Measurements from ENCODE around the gene SPACA7.

SPACA7 gene

GRCh38 chr13:112376050-112376681 is at the start of gene SPACA7:
SPACA7 (plus strand) TSS chr13:112376355; CDS start chr13:112376386, 31 bp downstream.
- no peak for DNase-seq

DNA sequence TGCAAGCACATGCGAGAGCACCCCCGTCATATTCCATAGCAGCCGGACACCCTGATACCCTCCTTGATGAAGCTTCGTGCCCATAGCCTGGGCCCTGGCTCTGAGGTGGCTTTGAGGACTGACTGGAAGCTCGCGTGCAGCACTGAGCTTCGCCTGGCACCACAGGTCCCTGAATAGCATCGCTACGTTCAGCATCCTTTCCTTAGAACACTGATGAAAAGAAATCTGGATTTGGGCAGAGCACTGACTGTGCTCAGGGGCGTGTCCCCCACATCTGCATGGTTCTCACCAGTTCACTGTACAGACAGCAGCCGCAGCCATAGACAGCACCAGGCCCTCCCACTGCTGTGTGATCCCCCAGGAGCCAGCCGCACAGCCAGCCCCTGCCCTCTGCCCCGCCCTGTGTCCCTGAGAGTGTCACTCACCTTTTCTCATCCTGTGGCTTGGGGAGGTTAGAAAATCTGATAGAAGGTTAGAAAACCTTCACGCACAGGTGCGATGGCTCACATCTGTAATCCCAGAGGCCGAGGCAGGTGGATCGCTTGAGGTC is 49.3 kb upstream of the SPACA7 start:
- DNase-seq = no peak

GRCh38 chr13:112328936-112329335 is 47.2 kb upstream of the SPACA7 start:
- DNase-seq = no peak

GRCh38 chr13:112329376-112329775 is 46.8 kb upstream of the SPACA7 start:
- no peak for DNase-seq

- no peak for DNase-seq
These were observed 46.1 kb upstream of the SPACA7 start for GRCh38 chr13:112330066-112330465.

- no peak for DNase-seq
These were observed 45.4 kb upstream of the SPACA7 start for GRCh38 chr13:112330479-112331381.

DNA sequence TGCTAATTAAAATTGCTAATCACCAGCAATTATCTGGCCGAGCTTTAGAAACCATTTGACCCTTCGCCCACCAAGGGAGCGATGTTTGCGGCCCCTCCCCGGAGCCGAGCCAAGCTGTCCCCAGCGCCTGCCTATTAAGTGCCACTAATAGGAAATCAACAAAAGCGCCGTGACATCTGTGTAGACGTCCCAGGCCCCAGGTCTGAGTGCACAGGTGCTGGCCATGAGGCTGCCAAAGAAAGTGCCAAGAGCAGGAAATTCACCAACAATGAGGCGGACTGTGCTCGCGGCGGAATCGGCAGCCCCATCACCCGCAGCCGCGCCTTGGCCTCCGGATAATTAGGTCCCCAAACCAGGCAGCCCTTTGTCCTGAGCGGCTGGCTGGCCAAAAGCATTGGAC is 44.5 kb upstream of the SPACA7 start:
- DNase-seq = no peak

GRCh38 chr13:112332727-112333126 is 43.4 kb upstream of the SPACA7 start:
- no peak for DNase-seq

DNA sequence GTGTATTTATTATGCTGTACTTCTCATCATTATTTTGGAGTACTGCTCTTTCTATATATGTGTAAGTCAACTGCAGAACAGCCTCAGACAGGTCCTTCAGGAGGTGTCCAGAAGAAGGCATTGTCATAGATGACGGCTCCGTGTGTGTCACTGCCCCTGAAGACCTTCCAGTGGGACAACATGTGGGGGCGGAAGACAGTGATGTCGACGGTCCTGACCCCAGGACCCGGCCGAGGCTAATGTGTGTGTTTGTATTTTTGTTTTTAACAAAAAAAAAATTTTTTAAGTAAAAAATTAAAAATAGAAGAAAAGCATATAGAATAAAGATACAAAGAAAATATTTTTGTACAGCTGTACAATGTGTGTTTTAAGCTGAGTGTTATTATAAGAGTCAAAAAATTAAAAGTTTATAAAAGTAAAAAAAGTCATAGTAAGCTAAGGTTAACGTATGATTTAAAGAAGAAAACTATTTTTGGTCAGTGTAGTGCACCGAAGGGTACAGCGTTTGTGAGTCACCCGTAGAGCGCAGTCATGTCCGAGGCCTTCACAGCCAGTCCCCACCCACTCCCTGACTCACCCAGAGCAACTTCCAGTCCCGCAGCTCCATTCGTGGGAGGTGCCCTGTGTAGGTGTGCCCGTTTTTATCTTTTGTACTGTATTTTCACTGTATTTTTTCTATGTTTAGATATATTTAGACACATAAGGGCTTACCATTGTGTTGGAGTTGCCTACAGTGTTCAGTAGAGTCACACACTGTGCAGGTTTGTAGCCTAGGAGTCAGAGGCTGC is 42.2 kb upstream of the SPACA7 start:
- DNase-seq = no peak

DNA sequence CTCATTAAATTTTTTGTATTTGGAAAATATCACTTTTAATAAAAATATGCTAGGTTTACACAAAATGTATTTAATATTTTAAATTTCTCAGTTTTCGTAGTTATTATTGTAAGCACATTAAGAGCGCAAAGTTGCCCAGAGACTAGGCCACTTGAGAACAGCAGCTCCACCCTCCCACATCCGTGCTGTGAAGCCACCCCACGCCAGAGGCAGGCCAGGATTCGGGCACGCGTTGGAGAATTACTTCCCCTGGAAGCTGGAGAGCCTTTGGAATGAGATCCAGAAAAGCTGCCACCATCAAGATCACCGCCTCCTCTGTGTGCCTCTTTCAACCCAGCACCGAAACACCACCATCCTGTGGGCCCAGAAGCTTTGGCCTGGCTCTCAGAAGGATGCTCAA is 41.0 kb upstream of the SPACA7 start:
- DNase-seq = no peak

DNA sequence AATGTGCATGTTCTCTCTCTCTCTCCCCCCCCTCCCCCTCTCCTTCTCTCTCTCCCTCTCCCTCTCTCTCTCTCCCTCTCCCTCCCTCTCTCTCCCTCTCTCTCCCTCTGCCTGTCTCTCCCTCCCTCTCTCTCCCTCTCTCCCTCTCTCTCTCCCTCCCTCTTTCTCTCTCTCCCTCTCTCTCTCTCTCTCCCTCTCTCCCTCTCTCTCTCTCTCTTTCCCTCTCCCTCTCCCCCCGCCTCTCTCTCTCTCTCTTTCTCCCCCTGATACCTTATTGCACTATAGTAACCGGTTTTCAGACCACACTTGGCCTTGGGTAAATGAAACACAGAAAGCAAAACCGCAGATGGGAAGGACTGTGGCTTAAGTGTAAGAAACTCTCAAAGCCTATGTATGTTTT is 34.7 kb upstream of the SPACA7 start:
- no peak for DNase-seq

DNA sequence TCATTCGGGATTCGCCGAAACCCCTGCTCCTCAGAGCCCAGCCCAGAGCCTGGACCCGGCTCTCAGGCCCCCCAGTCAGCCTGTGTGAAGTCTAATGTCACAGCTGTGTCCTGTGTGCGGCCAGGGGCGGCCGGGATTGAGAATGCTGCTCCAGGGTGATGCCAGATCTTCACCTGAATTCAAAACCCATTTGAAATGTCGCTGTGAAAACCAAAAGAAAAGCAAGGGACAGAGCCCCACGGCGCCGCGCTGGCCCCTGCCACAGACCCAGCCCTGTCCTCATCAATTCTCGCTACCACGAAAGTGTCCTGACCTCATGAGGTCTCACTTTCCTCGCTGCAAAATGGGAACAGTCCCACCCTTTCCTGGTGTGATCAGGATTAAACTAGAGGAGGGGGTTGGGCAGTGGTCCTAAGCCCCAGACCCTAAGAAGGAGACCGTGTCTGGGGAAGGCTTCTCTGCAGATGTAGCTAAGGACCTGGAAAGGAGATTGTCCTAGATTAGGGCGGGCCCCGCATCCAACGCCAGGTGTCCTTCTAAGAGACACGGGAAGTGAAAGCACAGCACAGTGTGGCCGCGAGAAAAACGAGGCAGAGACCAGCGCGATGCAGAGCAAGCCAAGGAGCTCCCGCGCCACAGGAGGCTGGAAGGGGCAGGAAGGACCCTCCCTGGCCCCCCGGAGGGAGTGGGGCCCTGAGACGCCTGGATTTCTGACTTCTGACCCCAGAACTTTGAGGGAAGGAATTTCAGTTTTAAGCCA is 34.0 kb upstream of the SPACA7 start:
- DNase-seq = no peak

DNA sequence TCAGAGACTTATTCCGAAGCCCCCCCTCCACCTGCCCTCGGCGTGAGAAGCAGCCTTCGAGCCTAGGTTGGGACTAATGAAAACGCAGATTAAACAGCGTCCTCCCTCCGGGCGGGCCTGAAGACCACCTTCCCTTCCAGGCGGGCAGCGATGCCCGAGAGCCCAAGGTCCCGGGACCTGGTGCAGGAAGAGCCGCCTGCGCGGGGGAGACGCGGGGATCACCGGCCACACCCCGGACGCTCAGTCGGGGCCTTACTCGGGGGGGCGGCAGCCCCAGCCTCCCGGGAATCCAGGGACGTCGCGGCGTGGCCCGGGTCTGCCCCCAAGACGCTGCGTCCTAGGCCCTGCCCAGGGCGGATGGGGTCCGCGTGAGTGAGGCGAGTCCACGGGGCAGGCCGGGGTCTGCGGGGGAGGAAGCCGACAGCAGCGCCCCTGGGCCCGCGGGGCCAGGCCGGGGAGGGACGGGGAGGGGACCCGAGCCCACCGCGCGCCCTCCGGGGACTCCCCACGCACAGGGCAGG is 33.3 kb upstream of the SPACA7 start:
- no peak for DNase-seq

- DNase-seq = no peak
These were observed 32.6 kb upstream of the SPACA7 start for GRCh38 chr13:112343591-112343990.

- no peak for DNase-seq
These were observed 30.4 kb upstream of the SPACA7 start for GRCh38 chr13:112345826-112346172.

DNA sequence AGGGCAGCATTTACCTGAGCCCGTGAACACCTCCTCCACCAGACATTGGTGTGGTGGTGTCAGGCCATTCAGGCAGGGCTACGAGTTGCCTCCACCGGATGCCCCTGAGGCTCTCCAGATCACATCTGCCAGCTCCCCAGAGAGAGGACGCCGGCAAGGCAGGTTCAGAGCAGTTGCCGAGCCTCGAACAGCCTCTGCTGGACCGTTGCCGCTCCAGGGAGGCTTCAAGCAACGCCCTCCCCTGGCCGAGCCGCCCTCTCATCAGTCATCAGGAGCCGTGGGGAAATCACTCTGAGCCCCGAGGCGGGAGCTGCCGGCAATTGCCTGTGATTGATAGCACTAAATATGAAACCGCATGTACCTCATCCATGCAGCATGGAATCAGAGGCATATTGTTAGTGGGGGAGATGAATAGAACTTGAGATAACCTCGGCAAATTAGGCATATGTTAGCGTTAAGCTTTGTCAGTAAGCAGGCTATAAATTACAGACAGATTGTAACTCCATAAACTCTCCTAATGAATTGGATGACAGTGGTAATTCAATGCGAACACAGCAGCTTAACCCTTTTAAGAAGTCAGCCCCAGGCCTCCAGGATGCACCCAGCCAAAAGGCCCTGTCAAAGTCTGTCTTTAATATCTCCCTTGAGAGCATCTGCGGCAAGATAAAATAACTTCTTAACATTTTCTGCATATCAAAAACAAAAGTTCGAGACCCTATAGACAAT is 29.8 kb upstream of the SPACA7 start:
- DNase-seq = peak; percentile 51

DNA sequence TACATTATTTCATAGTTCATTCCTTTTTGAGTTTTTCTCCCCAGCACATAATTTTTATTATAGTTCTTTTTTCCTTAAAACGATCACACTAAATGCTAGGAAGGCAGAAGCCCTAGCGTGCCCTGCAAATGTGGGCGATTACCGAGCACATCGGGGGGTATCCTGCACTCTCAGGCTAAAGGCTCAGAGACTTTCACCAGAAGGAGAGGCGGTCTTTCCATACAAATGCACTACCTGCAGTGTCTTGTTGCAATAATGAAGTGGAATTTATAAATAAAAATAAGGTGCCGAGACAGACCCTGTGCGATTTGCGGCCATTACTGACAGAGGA is 29.3 kb upstream of the SPACA7 start:
- DNase-seq = no peak

DNA sequence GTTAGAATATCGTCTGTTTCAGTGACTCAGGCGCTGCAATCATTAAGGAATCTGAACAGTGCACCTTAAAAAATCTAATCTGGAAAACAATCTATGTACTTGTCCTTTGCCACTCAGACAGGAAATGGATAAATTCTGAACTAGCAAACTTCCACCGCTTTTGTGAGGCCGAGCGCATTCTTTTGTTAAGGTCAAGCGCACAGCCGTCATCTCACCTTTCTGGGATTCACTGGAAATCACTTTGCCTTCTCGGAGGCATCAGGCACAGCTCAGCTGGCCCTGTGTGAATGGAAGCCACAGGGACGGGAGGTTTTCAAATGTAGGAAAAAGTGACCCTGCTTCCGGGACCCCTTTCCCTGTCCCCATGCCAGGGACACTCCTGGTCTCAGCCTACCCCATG is 28.2 kb upstream of the SPACA7 start:
- DNase-seq = no peak

GRCh38 chr13:112348642-112349345 is 27.4 kb upstream of the SPACA7 start:
- no peak for DNase-seq

GRCh38 chr13:112349681-112350080 is 26.5 kb upstream of the SPACA7 start:
- DNase-seq = no peak

GRCh38 chr13:112350300-112350699 is 25.9 kb upstream of the SPACA7 start:
- no peak for DNase-seq
